Brain microvascular endothelial cell (primary cell): ENCODE results near the gene ENAM.
"Not testable (repeated sequence)": the region's sequence is repeated elsewhere in the genome, so short reads cannot be mapped to it uniquely, and the experiment has no call there.

Source experiments
- DNase-seq: peaks from one replicate; pipeline ENCODE4 v3.0.0-alpha.2; 2020
- H3K27ac ChIP-seq: fragments of 250-450 bp; sonication (Bioruptor Pico); 2 replicates; pipeline ENCODE4 v1.5.1; 2020; ENCODE audit warnings: mild to moderate bottlenecking, moderate library complexity
- H3K27me3 ChIP-seq: fragments of 250-450 bp; sonication (Bioruptor Pico); replicated peaks from 2 replicates; pipeline ENCODE4 v1.5.1; 2020; ENCODE audit warnings: mild to moderate bottlenecking
- H3K36me3 ChIP-seq: fragments of 250-450 bp; sonication (Bioruptor Pico); replicated peaks from 2 replicates; pipeline ENCODE4 v1.5.1; 2020; ENCODE audit warnings: mild to moderate bottlenecking
- H3K4me3 ChIP-seq: 2 replicates; pipeline ENCODE4 v1.5.1; 2011; ENCODE audit warnings: low read depth, mild to moderate bottlenecking, control low read depth, low read length, moderate library complexity
- in situ Hi-C: cut with HindIII; loops from 2 replicates; pipeline ENCODE4 v1.10.0; 2017; ENCODE audit warnings: low sequenced_read_pairs, low pct_ligation_motif_present
- TF ChIP-seq, protein P1 (sequence below): IDR thresholded peaks from 2 replicates; pipeline ENCODE4 v1.5.1; 2011; ENCODE audit warnings: low read depth, mild to moderate bottlenecking, moderate library complexity, low read length, control low read depth, inconsistent platforms; ENCODE audit errors: missing control alignments

The ENAM gene

DNA sequence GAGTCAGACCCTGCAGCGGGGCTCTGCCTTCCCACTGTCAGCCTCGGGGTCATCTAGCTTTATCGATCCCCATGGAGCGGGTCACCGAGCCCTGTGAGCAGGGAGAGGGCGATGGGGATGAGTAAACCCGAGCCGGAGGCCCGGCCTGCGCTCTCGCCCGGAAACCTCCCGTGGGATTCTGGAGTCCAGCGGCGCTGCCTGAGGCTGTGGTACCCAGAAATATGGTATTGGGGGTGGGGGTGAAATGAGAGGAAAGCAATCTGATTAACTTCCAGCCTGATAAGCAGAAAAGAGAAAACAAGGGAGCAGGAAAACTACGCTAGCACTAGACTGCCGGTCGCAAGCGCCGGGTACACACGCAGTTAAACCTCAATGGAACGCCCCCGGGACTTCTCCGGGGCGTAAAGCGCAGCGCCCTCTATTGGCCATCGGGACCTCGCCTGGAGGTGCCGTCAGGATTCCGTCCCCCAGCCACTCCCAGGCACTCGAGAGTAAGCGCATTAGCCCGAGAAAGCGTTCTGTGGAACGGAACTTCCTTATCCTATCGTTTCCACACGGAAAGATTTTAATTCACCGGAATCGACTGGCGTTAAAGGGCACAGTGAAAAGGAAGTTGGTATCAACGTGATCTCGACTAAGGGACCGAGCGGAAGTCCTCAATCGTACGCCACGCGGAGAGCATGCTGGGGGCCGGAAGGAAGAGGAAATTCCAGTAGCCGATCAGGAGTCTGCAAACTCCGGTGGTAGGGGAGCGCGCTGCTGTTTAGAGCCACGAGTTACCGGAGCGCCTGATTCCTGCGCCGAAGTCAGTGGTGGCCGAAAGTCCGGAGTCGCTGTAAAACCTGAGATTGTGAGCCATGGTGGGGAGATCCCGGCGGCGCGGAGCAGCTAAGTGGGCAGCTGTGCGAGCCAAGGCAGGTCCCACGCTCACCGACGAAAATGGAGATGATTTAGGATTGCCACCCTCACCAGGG is 59.6 kb downstream of the ENAM start, which contains the start of gene UTP3:
UTP3 (plus strand) TSS at position 712 of the 974 bp plus-strand sequence; CDS start at position 858, 146 bp downstream.
- TF ChIP-seq, protein P1, sequence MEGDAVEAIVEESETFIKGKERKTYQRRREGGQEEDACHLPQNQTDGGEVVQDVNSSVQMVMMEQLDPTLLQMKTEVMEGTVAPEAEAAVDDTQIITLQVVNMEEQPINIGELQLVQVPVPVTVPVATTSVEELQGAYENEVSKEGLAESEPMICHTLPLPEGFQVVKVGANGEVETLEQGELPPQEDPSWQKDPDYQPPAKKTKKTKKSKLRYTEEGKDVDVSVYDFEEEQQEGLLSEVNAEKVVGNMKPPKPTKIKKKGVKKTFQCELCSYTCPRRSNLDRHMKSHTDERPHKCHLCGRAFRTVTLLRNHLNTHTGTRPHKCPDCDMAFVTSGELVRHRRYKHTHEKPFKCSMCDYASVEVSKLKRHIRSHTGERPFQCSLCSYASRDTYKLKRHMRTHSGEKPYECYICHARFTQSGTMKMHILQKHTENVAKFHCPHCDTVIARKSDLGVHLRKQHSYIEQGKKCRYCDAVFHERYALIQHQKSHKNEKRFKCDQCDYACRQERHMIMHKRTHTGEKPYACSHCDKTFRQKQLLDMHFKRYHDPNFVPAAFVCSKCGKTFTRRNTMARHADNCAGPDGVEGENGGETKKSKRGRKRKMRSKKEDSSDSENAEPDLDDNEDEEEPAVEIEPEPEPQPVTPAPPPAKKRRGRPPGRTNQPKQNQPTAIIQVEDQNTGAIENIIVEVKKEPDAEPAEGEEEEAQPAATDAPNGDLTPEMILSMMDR: peak; percentile 97
- Histone ChIP-seq H3K36me3 (no peaks in the 10 kb centered on the region), H3K27ac (peak within 1 kb of the TSS; percentile 92), H3K4me3 (peak within 1 kb of the TSS; percentile 100), H3K27me3 (no peaks in the 10 kb centered on the region)
- in situ Hi-C loops: no loop called here
- peak; percentile 98 for DNase-seq

- Histone ChIP-seq H3K4me3 (peak overlapping the region; percentile 100), H3K27ac (peak overlapping the region; percentile 92), H3K36me3 (no peaks in the 10 kb centered on the region), H3K27me3 (no peaks in the 10 kb centered on the region)
- TF ChIP-seq, protein P1: no peak
- DNase-seq: no peak
- in situ Hi-C loops: no loop called here
Observed at GRCh38 chr4:70688795-70689231, 60.3 kb downstream of the ENAM start.

- no peak overlapping the region for H3K27ac ChIP-seq
- H3K4me3 ChIP-seq: no peak overlapping the region
- H3K36me3 ChIP-seq: no peaks in the 10 kb centered on the region
- H3K27me3 ChIP-seq: no peaks in the 10 kb centered on the region
- in situ Hi-C loops: no loop called here
- DNase-seq: no peak
- TF ChIP-seq, protein P1: no peak
Observed at GRCh38 chr4:70691661-70692060, 63.1 kb downstream of the ENAM start.

DNA sequence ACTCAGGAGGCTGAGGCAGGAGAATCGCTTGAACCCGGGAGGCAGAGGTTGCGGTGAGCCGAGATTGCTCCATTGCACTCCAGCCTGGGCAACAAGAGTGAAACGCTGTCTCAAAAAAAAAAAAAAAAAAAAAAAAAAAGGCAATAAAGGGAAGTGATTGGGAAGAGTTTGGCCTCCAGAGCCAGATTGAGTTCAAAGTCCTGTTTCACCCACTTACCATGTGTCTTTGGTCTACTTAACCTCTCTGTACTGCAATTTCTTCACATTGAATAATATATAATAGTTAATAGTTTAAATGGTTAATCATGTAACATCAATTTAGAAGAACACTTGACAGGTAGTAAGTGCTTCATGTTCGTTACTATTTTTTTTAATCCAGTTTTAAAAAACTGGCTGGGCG is 66.1 kb downstream of the ENAM start:
- H3K36me3 ChIP-seq, DNase-seq, in situ Hi-C loops, H3K27me3 ChIP-seq, H3K4me3 ChIP-seq, H3K27ac ChIP-seq: not testable (repeated sequence)
